K562 (cell line): Measurements from ENCODE around the gene MBNL2. TPM values are rescaled to one million over a fixed set of nuclear protein-coding genes. Genes with fewer than 3 reads are reported as not detected.

Experiments
- AFF1 ChIP-seq, 2 experiments: fragments of 450-650 bp; IDR thresholded peaks; 2 replicates each; pipeline ENCODE4 v1.6.1; 2018; ENCODE audit warnings: mild to moderate bottlenecking in 2 of 2, low read depth in 1 of 2; ENCODE audit not compliant: partially characterized antibody in 2 of 2
- ATF1 ChIP-seq, 2 experiments: fragments of 450-650 bp in 1 of 2; IDR thresholded peaks; 2 replicates each; pipeline ENCODE4 v1.6.1; 2016; ENCODE audit warnings: missing compliant biosample characterization in 1 of 2, missing genetic modification characterization in 1 of 2
- CBX1 ChIP-seq: sonication (generic); IDR thresholded peaks from 2 replicates; pipeline ENCODE4 v1.6.1; 2016; ENCODE audit warnings: antibody characterized with exemption, low read depth, mild to moderate bottlenecking
- COPS2 ChIP-seq: fragments of 450-650 bp; conservative IDR thresholded peaks from 2 replicates; pipeline ENCODE4 v1.6.1; 2016; ENCODE audit warnings: mild to moderate bottlenecking, moderate library complexity
- CTBP1 ChIP-seq: fragments of 450-650 bp; IDR thresholded peaks from 2 replicates; pipeline ENCODE4 v1.6.1; 2016; ENCODE audit warnings: borderline replicate concordance
- E2F3 ChIP-seq: fragments of 250-450 bp; sonication (Bioruptor Pico); IDR thresholded peaks from 2 replicates; pipeline ENCODE4 v1.4.0; 2020; ENCODE audit warnings: mild to moderate bottlenecking
- ETS2 ChIP-seq: IDR thresholded peaks from 2 replicates; pipeline ENCODE4 v1.6.1; 2016; ENCODE audit warnings: borderline replicate concordance, missing genetic modification characterization, mild to moderate bottlenecking, moderate library complexity, missing compliant biosample characterization; ENCODE audit not compliant: poor library complexity, severe bottlenecking
- GTF2A2 ChIP-seq: IDR thresholded peaks from 2 replicates; pipeline ENCODE4 v1.6.1; 2016; ENCODE audit warnings: mild to moderate bottlenecking, missing genetic modification characterization, missing compliant biosample characterization
- MYNN ChIP-seq, 2 experiments: sonication (generic); formaldehyde crosslinking in 1 of 2; IDR thresholded peaks; 2 replicates each; pipeline versions ENCODE4 v1.5.0 to v1.6.1; 2016 to 2020; ENCODE audit warnings: antibody characterized with exemption in 1 of 2, missing genetic modification reagents in 1 of 2
- NR4A1 ChIP-seq, 2 experiments: fragments of 250-450 bp in 1 of 2; fragments of 450-650 bp in 1 of 2; sonication (Bioruptor Pico) in 1 of 2; IDR thresholded peaks; 2 replicates each; pipeline versions ENCODE4 v1.4.0 to v1.6.1; 2016 to 2020; ENCODE audit warnings: mild to moderate bottlenecking in 2 of 2, missing compliant biosample characterization in 1 of 2, missing genetic modification characterization in 1 of 2, moderate library complexity in 1 of 2
- RAD51 ChIP-seq: fragments of 450-650 bp; IDR thresholded peaks from 2 replicates; pipeline ENCODE4 v1.7.1; 2016; ENCODE audit warnings: low read depth, mild to moderate bottlenecking, borderline replicate concordance
- SAP30 ChIP-seq: fragments of 200-600 bp; sonication (generic); IDR thresholded peaks from 2 replicates; pipeline ENCODE4 v1.6.1; 2012; ENCODE audit warnings: borderline replicate concordance, low read depth, mild to moderate bottlenecking, moderate library complexity, low read length, control low read depth, inconsistent platforms; ENCODE audit not compliant: insufficient read depth, poor library complexity, severe bottlenecking
- SETDB1 ChIP-seq: IDR thresholded peaks from one replicate; pipeline ENCODE4 v1.6.1; 2012; ENCODE audit warnings: low read length, control low read depth, inconsistent platforms
- ZNF121 ChIP-seq: sonication (generic); formaldehyde crosslinking; conservative IDR thresholded peaks from 2 replicates; pipeline ENCODE4 v1.8.0; 2022; ENCODE audit warnings: missing genetic modification reagents
- polyA plus RNA-seq, 8 experiments: library from polyadenylated mRNA; depleted of rRNA in 4 of 8; stranded (reverse) in 5 of 8; unstranded in 3 of 8; fragments of >200 nt; fragmentation: Nextera tagmentation in 2 of 8; fragmentation: Illumina TruSeq in 1 of 8; extraction: Ambion mirVana in 2 of 8; extraction: Trizol in 1 of 8; gene quantifications; 2 replicates each; pipeline versions ENCODE4 v1.2.1 to v1.2.3, GENCODE V29; 2011 to 2014; ENCODE audit warnings: inconsistent platforms in 1 of 8, missing spikeins in 1 of 8
- total RNA-seq, 7 experiments: library from RNA; depleted of rRNA in 6 of 7; stranded (reverse); fragments of >200 nt in 6 of 7; fragmentation: Illumina TruSeq in 2 of 7; extraction: Trizol in 2 of 7; gene quantifications; 2 replicates each; pipeline versions ENCODE4 v1.2.1 to v1.2.3, GENCODE V29; 2011 to 2021; ENCODE audit warnings: low replicate concordance in 1 of 7

MBNL2 gene
- total and polyA plus RNA-seq, 9 of the 15 experiments (the other 6 are each of a cell fraction or from before 2014, with no cell fraction given), result 7.0 to 24.8 (median 13.8) TPM

DNA sequence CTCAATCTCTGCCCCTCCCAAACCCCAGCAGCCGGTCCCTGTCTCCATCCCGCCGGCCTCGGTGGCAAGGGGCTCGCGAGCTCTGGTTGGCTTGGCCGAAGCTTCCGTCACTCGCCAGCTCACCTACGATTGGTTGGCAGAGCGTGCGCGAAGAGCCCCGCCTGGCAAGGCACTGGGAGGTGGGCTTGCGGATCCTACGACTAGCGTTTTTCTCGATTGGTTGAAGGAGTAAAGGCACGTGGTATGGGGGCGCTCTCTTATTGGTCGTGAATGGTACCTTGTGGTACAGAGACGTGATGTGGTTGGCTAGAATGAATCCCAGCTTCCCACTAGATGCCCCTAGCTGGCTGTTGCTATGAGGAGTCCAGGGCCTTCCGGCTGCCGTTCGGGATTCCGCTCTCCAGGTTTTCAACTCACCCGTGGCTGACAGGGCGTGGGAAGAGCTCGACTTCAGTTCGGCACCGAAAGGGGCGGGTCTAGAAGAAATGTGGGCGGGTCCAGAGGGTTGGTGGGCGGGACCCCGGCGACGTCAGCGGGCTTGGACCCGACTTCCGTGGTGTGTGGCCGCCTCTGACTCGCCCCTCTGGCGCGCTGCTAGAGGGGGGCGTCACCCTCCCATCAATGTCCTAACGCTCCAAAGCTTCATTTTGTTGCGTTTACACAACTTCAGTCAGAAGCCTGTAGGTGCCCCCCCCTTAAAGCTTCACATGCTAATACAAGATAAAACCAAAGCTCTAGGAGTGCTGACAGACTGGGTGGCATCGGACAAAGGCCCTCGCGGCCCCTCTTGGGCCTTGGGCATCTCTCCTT, 211.0 kb downstream of the MBNL2 start (continued):
- TF ChIP-seq MYNN (IDR thresholded peaks at IDR 0.05), result no peak
- TF ChIP-seq MYNN (CRISPR knock-in tag; IDR thresholded peaks at IDR 0.05), result no peak
- TF ChIP-seq CTBP1, result no peak
- no peak for TF ChIP-seq ETS2 (tag)
- peak; percentile 14; the same call in 1 of the 2 replicates for TF ChIP-seq ATF1 (CRISPR knock-in tag; IDR thresholded peaks at IDR 0.05)
- TF ChIP-seq ATF1 (tag; IDR thresholded peaks at IDR 0.05), result peak; percentile 89
- TF ChIP-seq NR4A1 (CRISPR knock-in tag; IDR thresholded peaks at IDR 0.05), result no peak
- TF ChIP-seq NR4A1 (tag; IDR thresholded peaks at IDR 0.05), result no peak
- TF ChIP-seq ZNF121 (CRISPR knock-in tag), result no peak
- TF ChIP-seq AFF1 (IDR thresholded peaks at IDR 0.05; ENCODE audit: low read depth in 1 of 2, partially characterized antibody in 2 of 2), result peak in 1 of 2 experiments; percentile 29
- TF ChIP-seq SETDB1, result no peak
- TF ChIP-seq E2F3 (CRISPR knock-in tag), result 0 out of 2 replicates have a peak, but pooled peaks have one; percentile 17
- TF ChIP-seq SAP30, result peak; percentile 68
- TF ChIP-seq CBX1, result peak; percentile 35; the same call in 1 of the 2 replicates
- TF ChIP-seq RAD51, result peak; percentile 53; the same call in 1 of the 2 replicates
- no peak for TF ChIP-seq COPS2
- no peak for TF ChIP-seq GTF2A2 (tag)
